H1 (cell line): Measurements from ENCODE around the gene KRTAP1-3. TPM values are rescaled to one million over a fixed set of nuclear protein-coding genes. Genes with fewer than 3 reads are reported as not detected.

Experiments used
- CTCF ChIA-PET: fragments of 300-600 bp; sonication (Branson Sonifier 250); formaldehyde crosslinking; loops from one replicate; lab custom pipeline; 2021; ENCODE audit not compliant: partially characterized antibody; lab: Charles Lee
- POLR2A ChIA-PET: fragments of 300-600 bp; sonication (Branson Sonifier 250); formaldehyde crosslinking; loops from one replicate; lab custom pipeline; 2021; ENCODE audit warnings: inconsistent platforms; ENCODE audit not compliant: partially characterized antibody; lab: Charles Lee
- DNase-seq, 2 experiments: peaks; one replicate each; pipeline versions ENCODE4 v3.0.0 to v3.0.0-alpha.2; 2010 to 2022; ENCODE audit warnings: low spot score in 2 of 2, low read depth in 1 of 2, mixed read lengths in 1 of 2
- FAIRE-seq: peaks from 2 replicates; lab custom pipeline; 2011; peaks lifted over from hg19 to GRCh38; lab: Jason Lieb, UNC
- H2AFZ ChIP-seq: 2 replicates; pipeline ENCODE4 v1.8.1; 2012; ENCODE audit warnings: low read length, inconsistent platforms
- H2AK5ac ChIP-seq: 2 replicates; pipeline ENCODE4 v1.6.1; 2013; ENCODE audit warnings: low read depth, low read length
- H2BK120ac ChIP-seq: replicated peaks from 2 replicates; pipeline ENCODE3; 2013; ENCODE audit warnings: low read depth, low read length, inconsistent platforms
- H2BK12ac ChIP-seq: 2 replicates; pipeline ENCODE4 v1.6.1; 2013; ENCODE audit warnings: low read depth, low read length
- H2BK15ac ChIP-seq: 2 replicates; pipeline ENCODE4 v1.6.1; 2013; ENCODE audit warnings: low read length
- H2BK20ac ChIP-seq: 2 replicates; pipeline ENCODE4 v1.6.1; 2013; ENCODE audit warnings: low read length
- H2BK5ac ChIP-seq: 2 replicates; pipeline ENCODE4 v1.6.1; 2013; ENCODE audit warnings: low read depth, low read length
- H3K14ac ChIP-seq: 2 replicates; pipeline ENCODE4 v1.6.1; 2013; ENCODE audit warnings: inconsistent platforms; ENCODE audit not compliant: insufficient read length
- H3K18ac ChIP-seq: 2 replicates; pipeline ENCODE4 v1.6.1; 2013; ENCODE audit warnings: low read length; ENCODE audit errors: extremely low read depth
- H3K23ac ChIP-seq: 2 replicates; pipeline ENCODE4 v1.6.1; 2013; ENCODE audit warnings: inconsistent platforms; ENCODE audit not compliant: insufficient read length
- H3K23me2 ChIP-seq: 2 replicates; pipeline ENCODE4 v1.6.1; 2013; ENCODE audit warnings: low read depth, low read length
- H3K27ac ChIP-seq: 2 replicates; pipeline ENCODE4 v1.6.1; 2011; ENCODE audit warnings: low read depth, low read length, inconsistent platforms
- H3K27me3 ChIP-seq, 4 experiments: replicated peaks in 1 of 4; 1 replicate in 1 of 4; 2 replicates in 3 of 4; pipeline versions ENCODE4 v1.6.1 to v1.8.1; 2011 to 2013; ENCODE audit warnings: low read length in 3 of 4, mild to moderate bottlenecking in 3 of 4, inconsistent platforms in 2 of 4, mixed read lengths in 2 of 4, moderate library complexity in 1 of 4; ENCODE audit not compliant: control insufficient read depth in 3 of 4, insufficient read depth in 3 of 4; ENCODE audit errors: extremely low read depth in 1 of 4
- H3K36me3 ChIP-seq, 4 experiments: 2 replicates each; pipeline versions ENCODE4 v1.6.1 to v1.8.1; 2011 to 2013; ENCODE audit warnings: mild to moderate bottlenecking in 4 of 4, low read length in 3 of 4, moderate library complexity in 2 of 4, control low read depth in 1 of 4, inconsistent platforms in 1 of 4; ENCODE audit not compliant: insufficient read depth in 4 of 4, control insufficient read depth in 2 of 4
- H3K4ac ChIP-seq: replicated peaks from 2 replicates; pipeline ENCODE3; 2013; ENCODE audit warnings: low read length, low read depth, mixed read lengths, inconsistent platforms; ENCODE audit not compliant: insufficient read length
- H3K4me1 ChIP-seq, 4 experiments: replicated peaks in 1 of 4; 1 replicate in 1 of 4; 2 replicates in 3 of 4; pipeline versions ENCODE4 v1.6.1 to v1.8.1; 2011 to 2013; ENCODE audit warnings: low read length in 3 of 4, inconsistent platforms in 2 of 4, mixed read lengths in 1 of 4; ENCODE audit not compliant: insufficient read depth in 4 of 4, control insufficient read depth in 3 of 4
- H3K4me2 ChIP-seq, 2 experiments: 2 replicates each; pipeline versions ENCODE4 v1.6.1 to v1.8.1; 2011 to 2013; ENCODE audit warnings: low read depth in 2 of 2, low read length in 2 of 2, control low read depth in 1 of 2, inconsistent platforms in 1 of 2, mild to moderate bottlenecking in 1 of 2; ENCODE audit not compliant: insufficient read depth in 1 of 2
- H3K4me3 ChIP-seq, 4 experiments: fragments of 200-600, 300-600 bp in 1 of 4; sonication (generic), shearing (Covaris generic), sonication (Bioruptor Twin) in 1 of 4; 2 replicates each; pipeline versions ENCODE4 v1.5.1 to v1.8.1; 2011 to 2016; ENCODE audit warnings: low read length in 4 of 4, low read depth in 3 of 4, control low read depth in 2 of 4, inconsistent platforms in 2 of 4, mild to moderate bottlenecking in 2 of 4, mixed read lengths in 1 of 4, moderate library complexity in 1 of 4; ENCODE audit not compliant: insufficient read depth in 2 of 4; ENCODE audit errors: extremely low read depth in 1 of 4
- H3K56ac ChIP-seq: replicated peaks from 2 replicates; pipeline ENCODE3; 2013; ENCODE audit warnings: low read depth, mild to moderate bottlenecking, mixed read lengths, low read length, inconsistent platforms; ENCODE audit not compliant: insufficient read length
- H3K79me1 ChIP-seq: 2 replicates; pipeline ENCODE4 v1.6.1; 2013; ENCODE audit warnings: low read depth, low read length, control low read depth
- H3K79me2 ChIP-seq, 2 experiments: 2 replicates each; pipeline versions ENCODE4 v1.6.1 to v1.8.1; 2012 to 2013; ENCODE audit warnings: low read length in 2 of 2, mild to moderate bottlenecking in 2 of 2, inconsistent platforms in 1 of 2; ENCODE audit not compliant: insufficient read depth in 2 of 2, control insufficient read depth in 1 of 2
- H3K9ac ChIP-seq, 4 experiments: replicated peaks in 1 of 4; 1 replicate in 1 of 4; 2 replicates in 3 of 4; pipeline versions ENCODE4 v1.6.1 to v1.8.1; 2011 to 2013; ENCODE audit warnings: low read depth in 3 of 4, low read length in 3 of 4, control low read depth in 2 of 4, mild to moderate bottlenecking in 2 of 4, moderate library complexity in 2 of 4, inconsistent platforms in 1 of 4; ENCODE audit errors: extremely low read depth in 1 of 4
- H3K9me3 ChIP-seq, 2 experiments: 2 replicates each; pipeline versions ENCODE4 v1.6.1 to v1.8.1; 2012 to 2013; ENCODE audit warnings: mild to moderate bottlenecking in 2 of 2, moderate library complexity in 2 of 2, control low read depth in 1 of 2, inconsistent platforms in 1 of 2, low read depth in 1 of 2, low read length in 1 of 2, mixed read lengths in 1 of 2; ENCODE audit not compliant: insufficient read depth in 2 of 2
- H4K20me1 ChIP-seq, 2 experiments: replicated peaks in 1 of 2; 2 replicates each; pipeline versions ENCODE3 to v1.8.1; 2011 to 2013; ENCODE audit warnings: inconsistent platforms in 2 of 2, low read length in 2 of 2, mild to moderate bottlenecking in 1 of 2; ENCODE audit not compliant: insufficient read depth in 2 of 2, control insufficient read depth in 1 of 2
- H4K5ac ChIP-seq: 2 replicates; pipeline ENCODE4 v1.6.1; 2013; ENCODE audit warnings: low read length, low read depth, mixed read lengths, inconsistent platforms; ENCODE audit not compliant: insufficient read length
- H4K8ac ChIP-seq: 2 replicates; pipeline ENCODE4 v1.8.0; 2013; ENCODE audit warnings: mild to moderate bottlenecking, moderate library complexity, low read length, inconsistent platforms; ENCODE audit not compliant: insufficient read depth; ENCODE audit errors: extremely low read depth
- H4K91ac ChIP-seq: replicated peaks from 2 replicates; pipeline ENCODE3; 2013; ENCODE audit warnings: low read length, mixed read lengths, inconsistent platforms; ENCODE audit not compliant: insufficient read length
- ASH2L ChIP-seq: fragments of 200-600, 300-600 bp; sonication (generic); IDR thresholded peaks from one replicate; pipeline ENCODE4 v1.7.1; 2017; ENCODE audit warnings: low read length
- BRCA1 ChIP-seq: IDR thresholded peaks from 2 replicates; pipeline ENCODE4 v1.6.1; 2012; ENCODE audit warnings: low read depth, low read length, improper control_type of control experiment
- CBX8 ChIP-seq: fragments of 300-800, 300-1000 bp; sonication (generic); IDR thresholded peaks from 2 replicates; pipeline ENCODE4 v1.7.1; 2016; ENCODE audit warnings: low read depth, low read length, borderline replicate concordance
- CHD1 ChIP-seq: IDR thresholded peaks from 2 replicates; pipeline ENCODE4 v1.6.1; 2012; ENCODE audit warnings: low read depth, low read length, improper control_type of control experiment
- JUN ChIP-seq: IDR thresholded peaks from 2 replicates; pipeline ENCODE4 v1.6.1; 2011; ENCODE audit warnings: low read depth, mild to moderate bottlenecking, improper control_type of control experiment, low read length
- KDM4A ChIP-seq: IDR thresholded peaks from one replicate; pipeline ENCODE4 v1.7.1; 2012; ENCODE audit warnings: low read depth, mild to moderate bottlenecking, moderate library complexity, low read length, inconsistent platforms; ENCODE audit not compliant: severe bottlenecking
- NANOG ChIP-seq: IDR thresholded peaks from 2 replicates; pipeline ENCODE4 v1.6.1; 2011; ENCODE audit warnings: low read length, low read depth, mild to moderate bottlenecking, inconsistent platforms; ENCODE audit not compliant: insufficient read depth, poor library complexity, severe bottlenecking
- PHF8 ChIP-seq: fragments of 200-600 bp; sonication (generic); conservative IDR thresholded peaks from 2 replicates; pipeline ENCODE4 v1.7.1; 2012; ENCODE audit warnings: low read depth, mild to moderate bottlenecking, inconsistent platforms, low read length, moderate library complexity
- POLR2A ChIP-seq, 2 experiments: IDR thresholded peaks; 1 replicate in 1 of 2; 2 replicates in 1 of 2; pipeline ENCODE4 v1.6.1; 2011; ENCODE audit warnings: low read depth in 2 of 2, low read length in 2 of 2, mild to moderate bottlenecking in 2 of 2; ENCODE audit errors: control extremely low read depth in 1 of 2
- RBBP5 ChIP-seq: IDR thresholded peaks from 2 replicates; pipeline ENCODE4 v1.7.1; 2012; ENCODE audit warnings: low read depth, mild to moderate bottlenecking, inconsistent platforms, low read length, moderate library complexity, borderline replicate concordance
- RNF2 ChIP-seq: fragments of 200-900, 300-1000 bp; sonication (generic); IDR thresholded peaks from 2 replicates; pipeline ENCODE4 v1.7.1; 2016; ENCODE audit warnings: borderline replicate concordance, low read depth, mild to moderate bottlenecking, antibody characterized with exemption, low read length; ENCODE audit not compliant: poor library complexity, severe bottlenecking; ENCODE audit errors: missing control alignments
- SIX5 ChIP-seq: IDR thresholded peaks from 2 replicates; pipeline ENCODE4 v1.6.1; 2011; ENCODE audit warnings: mild to moderate bottlenecking, low read depth, low read length
- WGBS, 2 experiments: shearing (Covaris generic) in 1 of 2; methylation state at CpG; one replicate each; pipeline versions ENCODE4 v1.1.6 to v1.1.7; 2013 to 2015; ENCODE audit warnings: low lambda C conversion rate in 2 of 2, mixed read lengths in 2 of 2, inconsistent platforms in 1 of 2, low coverage in 1 of 2, missing lambda C conversion rate in 1 of 2; ENCODE audit not compliant: insufficient replicate concordance in 2 of 2, insufficient coverage in 1 of 2, insufficient read length in 1 of 2; ENCODE audit errors: extremely low coverage in 1 of 2, missing lambda C conversion rate in 1 of 2; 5-methylcytosine and 5-hydroxymethylcytosine counted together
- polyA plus RNA-seq, 7 experiments: library from polyadenylated mRNA; depleted of rRNA in 3 of 7; stranded (reverse) in 5 of 7; unstranded in 2 of 7; fragments of >200 nt in 5 of 7; fragments of 200-250 nt in 2 of 7; gene quantifications; 1 replicate in 5 of 7; 2 replicates in 1 of 7; 4 replicates in 1 of 7; pipeline versions ENCODE4 v1.2.1 to v1.2.3, GENCODE V29; 2011 to 2013; ENCODE audit warnings: missing spikeins in 2 of 7, mixed read lengths in 2 of 7
- total RNA-seq: library from RNA; stranded (reverse); fragmentation: NEBNext Ultra II Directional; extraction: Animal tissue kit (Norgen Biotek cat#: 25700); gene quantifications from 2 replicates; pipeline ENCODE4 v1.2.1, GENCODE V29; 2021
- TF ChIP-seq, protein P1 (sequence below): IDR thresholded peaks from 2 replicates; pipeline ENCODE4 v1.6.1; 2012; ENCODE audit warnings: inconsistent platforms
- TF ChIP-seq, protein P2 (sequence below): IDR thresholded peaks from 2 replicates; pipeline ENCODE4 v1.6.1; 2012; ENCODE audit warnings: inconsistent platforms

KRTAP1-3 gene
- total and polyA plus RNA-seq, 2 of the 8 experiments (the other 6 are each of a cell fraction or from before 2014, with no cell fraction given): not detected

DNA sequence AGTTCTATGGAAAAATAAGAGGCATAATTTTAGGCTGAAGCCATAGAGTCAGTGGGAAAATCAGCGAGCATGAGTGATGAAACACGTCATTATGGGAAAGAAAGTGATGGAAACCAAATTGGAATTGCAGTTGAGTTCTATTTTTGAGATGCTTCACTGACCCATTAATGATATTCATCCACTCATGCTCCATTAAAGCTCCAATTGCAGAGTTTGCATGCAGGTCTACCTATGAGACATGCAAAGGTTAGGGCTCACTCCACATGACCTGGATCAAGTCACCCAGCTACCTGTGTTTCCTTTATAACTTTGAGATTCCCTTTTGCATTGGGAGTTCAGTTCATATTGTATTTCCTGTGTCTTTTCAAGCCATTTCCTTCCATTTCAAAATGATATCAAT lies 39.0 kb upstream of the KRTAP1-3 start:
- Histone ChIP-seq H3K9ac (no peak overlapping the region), H4K5ac (no peak overlapping the region), H3K14ac (no peak overlapping the region), H3K79me1 (no peaks in the 10 kb centered on the region), H3K23ac (no peak overlapping the region), H3K56ac (no peak overlapping the region), H3K36me3 (no peaks in the 10 kb centered on the region), H2AK5ac (no peak overlapping the region), H2BK15ac (no peak overlapping the region), H3K27me3 (no peaks in the 10 kb centered on the region), H3K18ac (no peak overlapping the region), H3K23me2 (no peaks in the 10 kb centered on the region), H3K4ac (no peak overlapping the region), H2AFZ (no peak overlapping the region), H2BK5ac (no peak overlapping the region), H2BK12ac (no peak overlapping the region), H3K4me1 (no peaks in the 10 kb centered on the region), H4K20me1 (no peaks in the 10 kb centered on the region), H2BK20ac (no peak overlapping the region), H2BK120ac (no peak overlapping the region), H3K4me2 (no peak overlapping the region), H4K91ac (no peak overlapping the region), H4K8ac (no peak overlapping the region), H3K79me2 (no peaks in the 10 kb centered on the region), H3K27ac (no peak overlapping the region), H3K4me3 (no peak overlapping the region), H3K9me3 (no peaks in the 10 kb centered on the region)
- FAIRE-seq: no peak
- 90% methylated on average over 2 of the region's 2 CpGs; no CpG with 5 or more reads in 1 of the 2 experiments for WGBS, 2 experiments
- ChIA-PET POLR2A (no interaction called here), CTCF (interaction anchor here (1.5 kb wide), 1 partner anchor 164 kb away, joined by 4 read pairs; no protein-coding TSS in a partner anchor)
- DNase-seq: no peak
- TF ChIP-seq NANOG (no peak), PHF8 (no peak), RNF2 (no peak), BRCA1 (no peak), CBX8 (no peak), POLR2A (IDR thresholded peaks at IDR 0.05; ENCODE audit: control extremely low read depth in 1 of 2, low read depth in 2 of 2, low read length in 2 of 2) (no peak), ASH2L (no peak), SIX5 (no peak), RBBP5 (no peak), JUN (no peak), CHD1 (no peak), KDM4A (no peak)
- TF ChIP-seq, protein P1, sequence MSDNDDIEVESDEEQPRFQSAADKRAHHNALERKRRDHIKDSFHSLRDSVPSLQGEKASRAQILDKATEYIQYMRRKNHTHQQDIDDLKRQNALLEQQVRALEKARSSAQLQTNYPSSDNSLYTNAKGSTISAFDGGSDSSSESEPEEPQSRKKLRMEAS: no peak
- TF ChIP-seq, protein P2, sequence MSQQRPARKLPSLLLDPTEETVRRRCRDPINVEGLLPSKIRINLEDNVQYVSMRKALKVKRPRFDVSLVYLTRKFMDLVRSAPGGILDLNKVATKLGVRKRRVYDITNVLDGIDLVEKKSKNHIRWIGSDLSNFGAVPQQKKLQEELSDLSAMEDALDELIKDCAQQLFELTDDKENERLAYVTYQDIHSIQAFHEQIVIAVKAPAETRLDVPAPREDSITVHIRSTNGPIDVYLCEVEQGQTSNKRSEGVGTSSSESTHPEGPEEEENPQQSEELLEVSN: no peak
